WI38 (cell line): ENCODE measurements around the gene UST.

Source experiments
- H3K4me3 ChIP-seq: 2 replicates; pipeline ENCODE4 v1.5.1; 2011; ENCODE audit warnings: low read depth, mild to moderate bottlenecking, control low read depth, low read length
- CTCF ChIP-seq: IDR thresholded peaks from 2 replicates; pipeline ENCODE4 v1.5.1; 2012; ENCODE audit warnings: low read depth, mild to moderate bottlenecking, control low read depth, low read length

The UST gene

GRCh38 chr6:148885136-148885865, 138.5 kb downstream of the UST start:
- TF ChIP-seq CTCF, result no peak
- H3K4me3 ChIP-seq, result no peak overlapping the region

GRCh38 chr6:148885925-148886845, 139.4 kb downstream of the UST start:
- no peak for TF ChIP-seq CTCF
- no peak overlapping the region for H3K4me3 ChIP-seq

GRCh38 chr6:148887181-148887580, 140.4 kb downstream of the UST start:
- H3K4me3 ChIP-seq, result no peak overlapping the region
- no peak for TF ChIP-seq CTCF

GRCh38 chr6:148888856-148889255, 142.0 kb downstream of the UST start:
- no peak overlapping the region for H3K4me3 ChIP-seq
- no peak for TF ChIP-seq CTCF

GRCh38 chr6:148890096-148890495, 143.3 kb downstream of the UST start:
- no peak for TF ChIP-seq CTCF
- no peak overlapping the region for H3K4me3 ChIP-seq

GRCh38 chr6:148890652-148891404, 144.0 kb downstream of the UST start:
- H3K4me3 ChIP-seq, result no peak overlapping the region
- no peak for TF ChIP-seq CTCF

GRCh38 chr6:148891405-148891783, 144.6 kb downstream of the UST start:
- H3K4me3 ChIP-seq, result no peak overlapping the region
- TF ChIP-seq CTCF, result no peak
